HFF-Myc (cell line): ENCODE data around the gene MARCHF9.

Source experiments
- DNase-seq: peaks from one replicate; pipeline ENCODE4 v3.0.0-alpha.2; 2011; ENCODE audit warnings: low read depth; ENCODE audit errors: extremely low read depth
- H3K4me3 ChIP-seq: replicated peaks from 2 replicates; pipeline ENCODE4 v1.5.1; 2011; ENCODE audit warnings: low read depth, mild to moderate bottlenecking, control low read depth, low read length
- TF ChIP-seq, protein P1 (sequence below): IDR thresholded peaks from 2 replicates; pipeline ENCODE4 v1.5.1; 2012; ENCODE audit warnings: mild to moderate bottlenecking, low read depth, low read length, control low read depth; ENCODE audit errors: missing control alignments

Gene MARCHF9

DNA sequence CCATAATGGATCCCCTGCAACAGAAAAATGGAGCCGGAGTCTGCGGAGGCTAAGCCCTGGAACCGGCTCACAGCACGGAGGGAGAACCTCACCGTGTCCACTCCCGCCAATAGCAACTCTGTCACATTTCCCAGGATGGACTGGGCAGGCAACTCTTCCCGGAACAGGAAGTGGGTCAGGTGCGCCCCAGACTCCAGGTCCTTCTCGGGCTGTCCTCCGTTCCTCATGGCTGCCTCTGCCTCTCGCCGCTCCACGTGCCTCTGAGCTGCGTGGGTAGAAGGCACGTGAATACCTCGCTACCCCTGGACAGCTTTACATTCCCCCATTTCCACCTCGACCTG is 9.7 kb downstream of the MARCHF9 start:
- DNase-seq = no peak
- TF ChIP-seq, protein P1, sequence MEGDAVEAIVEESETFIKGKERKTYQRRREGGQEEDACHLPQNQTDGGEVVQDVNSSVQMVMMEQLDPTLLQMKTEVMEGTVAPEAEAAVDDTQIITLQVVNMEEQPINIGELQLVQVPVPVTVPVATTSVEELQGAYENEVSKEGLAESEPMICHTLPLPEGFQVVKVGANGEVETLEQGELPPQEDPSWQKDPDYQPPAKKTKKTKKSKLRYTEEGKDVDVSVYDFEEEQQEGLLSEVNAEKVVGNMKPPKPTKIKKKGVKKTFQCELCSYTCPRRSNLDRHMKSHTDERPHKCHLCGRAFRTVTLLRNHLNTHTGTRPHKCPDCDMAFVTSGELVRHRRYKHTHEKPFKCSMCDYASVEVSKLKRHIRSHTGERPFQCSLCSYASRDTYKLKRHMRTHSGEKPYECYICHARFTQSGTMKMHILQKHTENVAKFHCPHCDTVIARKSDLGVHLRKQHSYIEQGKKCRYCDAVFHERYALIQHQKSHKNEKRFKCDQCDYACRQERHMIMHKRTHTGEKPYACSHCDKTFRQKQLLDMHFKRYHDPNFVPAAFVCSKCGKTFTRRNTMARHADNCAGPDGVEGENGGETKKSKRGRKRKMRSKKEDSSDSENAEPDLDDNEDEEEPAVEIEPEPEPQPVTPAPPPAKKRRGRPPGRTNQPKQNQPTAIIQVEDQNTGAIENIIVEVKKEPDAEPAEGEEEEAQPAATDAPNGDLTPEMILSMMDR = no peak
- peak overlapping the region; percentile 32 for H3K4me3 ChIP-seq

DNA sequence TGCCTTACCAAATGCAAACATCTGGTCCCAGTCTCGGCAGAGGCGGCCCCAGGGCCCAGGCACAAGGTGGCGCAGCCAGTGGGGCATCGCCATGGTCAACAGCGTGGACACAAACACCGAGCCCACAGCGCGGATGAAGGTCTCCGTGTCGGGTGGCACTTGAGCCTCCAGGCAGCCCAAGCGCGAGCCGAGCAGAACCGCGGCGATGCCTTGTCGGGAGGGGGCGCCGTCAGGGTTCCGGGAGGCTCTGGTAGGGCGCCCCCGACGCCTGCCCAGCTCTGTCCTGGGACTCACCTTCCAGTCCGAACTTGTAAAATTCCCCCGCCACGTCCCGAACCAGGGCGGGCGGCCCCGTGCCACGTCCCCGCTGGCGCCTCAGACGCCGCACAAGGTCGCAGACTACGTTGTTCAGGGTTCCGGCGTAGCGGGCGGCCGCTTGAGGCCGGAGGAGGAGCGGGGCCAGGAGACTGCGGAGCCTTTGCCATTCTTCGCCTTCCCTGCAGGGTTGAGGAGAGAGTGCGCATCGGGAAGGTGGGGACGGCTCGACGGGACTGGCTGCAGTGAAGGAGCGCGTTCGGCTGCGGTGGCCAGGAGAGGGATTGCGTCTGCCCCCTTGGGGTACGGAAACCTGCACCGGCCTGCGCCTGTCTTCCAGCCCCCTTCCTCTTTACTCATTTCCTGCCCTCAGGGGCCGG is 10.2 kb downstream of the MARCHF9 start:
- TF ChIP-seq, protein P1 = peak; percentile 32
- peak overlapping the region; percentile 32 for H3K4me3 ChIP-seq
- DNase-seq = no peak

DNA sequence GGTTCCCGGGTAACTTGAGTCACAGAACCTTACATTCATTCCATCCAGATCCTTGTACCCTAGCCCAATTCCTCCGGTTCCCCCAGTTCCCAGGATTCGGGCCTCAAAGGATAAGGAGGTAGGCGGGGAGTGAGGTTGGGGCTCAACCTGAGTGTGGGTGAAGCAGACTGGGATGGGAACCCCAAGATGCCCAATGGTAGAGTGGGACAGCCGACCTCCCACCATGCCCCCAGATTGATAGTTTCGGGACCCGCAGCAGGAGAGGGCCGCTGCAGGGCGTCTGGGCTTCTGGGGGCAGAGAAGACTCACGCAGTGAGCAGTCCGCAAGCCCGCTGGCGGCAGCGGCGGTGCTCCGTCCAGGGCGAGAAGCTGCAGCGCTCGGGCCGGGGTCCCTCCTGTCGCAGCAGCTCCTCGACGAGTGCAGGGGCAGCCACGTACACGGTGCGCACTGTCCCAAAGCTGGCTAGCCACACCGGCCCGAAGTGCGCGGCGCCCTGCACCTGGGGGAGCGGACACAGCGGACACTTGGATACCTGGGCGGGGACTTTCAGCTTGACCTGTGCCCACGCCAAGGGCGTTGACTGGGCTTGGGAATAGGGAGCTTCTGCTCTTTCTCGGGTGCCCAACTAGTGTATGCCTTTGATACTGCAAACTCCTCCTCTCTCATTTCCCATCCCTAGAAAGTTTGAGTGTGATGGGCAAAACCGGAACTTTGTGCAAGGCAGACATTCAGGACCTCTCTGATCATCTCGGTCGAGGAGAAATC is 11.0 kb downstream of the MARCHF9 start:
- no peak for DNase-seq

DNA sequence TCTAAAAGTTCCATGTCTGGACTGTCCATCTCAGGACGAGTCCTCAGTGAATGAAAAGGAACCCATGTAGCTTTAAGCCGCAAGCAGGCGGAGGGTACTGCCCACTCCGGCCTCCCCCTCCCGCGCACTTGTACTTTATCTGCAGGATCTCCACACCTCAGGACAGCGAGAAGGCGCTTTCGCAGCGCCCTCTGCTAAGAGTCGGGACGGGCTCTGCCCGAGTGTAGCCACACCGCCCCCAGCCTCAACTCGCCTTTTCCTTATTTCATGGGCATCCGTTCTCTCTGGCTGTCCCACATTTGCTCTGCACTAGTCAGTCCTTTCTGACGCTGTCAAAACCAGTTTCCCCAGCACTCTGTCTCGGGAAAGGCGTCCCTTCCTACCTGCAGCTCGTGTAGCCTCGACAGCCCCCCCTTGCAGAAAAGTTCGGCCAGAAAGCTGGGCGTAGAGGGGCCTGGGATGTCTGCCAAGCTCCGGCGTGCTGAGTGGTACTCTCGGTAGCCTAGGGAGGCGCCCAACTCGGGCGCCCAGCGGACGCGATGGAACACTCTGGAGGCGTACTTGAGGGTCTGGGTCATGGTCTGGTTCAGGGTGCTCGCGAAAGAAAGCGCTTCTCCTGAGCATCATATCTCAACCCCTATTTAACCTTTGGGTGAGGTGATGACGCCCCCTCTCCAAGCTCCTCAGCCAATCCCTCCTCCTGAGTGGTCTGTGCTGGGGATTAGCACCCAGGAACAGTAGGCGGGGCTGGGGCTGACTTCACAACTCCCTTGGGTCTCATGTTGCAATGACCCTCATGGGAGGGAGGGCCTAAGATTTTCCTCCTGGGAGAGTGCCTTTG is 11.8 kb downstream of the MARCHF9 start, which contains the start of gene CYP27B1:
Gene CYP27B1, minus strand, starts transcription at position 615 of the 841 bp plus-strand sequence. Its CDS starts 37 bp downstream, at position 578.
- peak within 1 kb of the TSS; percentile 32 for H3K4me3 ChIP-seq
- no peak for DNase-seq
- TF ChIP-seq, protein P1 = no peak

More for the DNA sequence above, 11.0 kb downstream of the MARCHF9 start:
- TF ChIP-seq, protein P1 = no peak
- peak overlapping the region; percentile 32 for H3K4me3 ChIP-seq

DNA sequence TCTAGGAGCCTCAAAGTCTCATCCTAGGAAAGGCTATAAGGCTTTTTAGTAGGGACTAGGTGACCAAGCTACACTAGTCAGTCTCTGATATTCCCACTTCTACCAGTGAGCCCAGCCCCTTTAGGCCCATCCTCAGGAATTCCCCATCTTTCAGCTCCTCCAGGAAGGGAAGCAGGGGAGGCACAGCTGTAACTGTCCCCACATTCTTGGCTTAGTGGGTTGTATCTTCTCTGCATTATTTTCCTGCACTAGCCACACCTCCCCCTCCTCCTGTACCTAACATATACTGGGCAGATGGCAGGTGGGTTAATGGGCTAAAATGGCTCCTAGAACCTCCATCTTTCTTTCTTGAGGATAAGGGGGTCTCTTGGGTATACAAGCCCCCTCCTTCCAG is 12.4 kb downstream of the MARCHF9 start:
- H3K4me3 ChIP-seq = no peak overlapping the region
- no peak for DNase-seq
- TF ChIP-seq, protein P1 = no peak

DNA sequence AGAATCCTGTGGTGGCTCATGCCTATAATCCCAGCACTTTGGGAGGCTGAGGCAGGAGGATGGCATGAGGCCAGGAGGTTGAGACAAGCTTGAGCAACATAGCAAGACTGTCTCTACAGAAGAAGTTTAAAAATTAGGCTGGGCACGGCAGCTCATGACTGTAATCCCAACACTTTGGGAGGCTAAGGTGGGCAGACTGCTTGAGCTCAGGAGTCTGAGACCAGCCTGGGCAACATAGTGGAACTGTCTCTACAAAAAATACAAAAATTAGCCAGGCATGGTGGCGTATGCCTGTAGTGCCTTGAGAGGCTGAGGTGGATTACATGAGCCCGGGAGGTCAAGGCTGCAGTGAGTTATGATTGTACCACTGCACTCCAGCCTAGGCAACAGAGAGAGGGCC is 13.0 kb downstream of the MARCHF9 start:
- no peak for DNase-seq
- TF ChIP-seq, protein P1 = no peak
- H3K4me3 ChIP-seq = no peak overlapping the region
